Thoracic aorta (tissue), 2 donors: ENCODE results near the gene CAMK1G. TPM values are rescaled to one million over a fixed set of nuclear protein-coding genes. Genes with fewer than 3 reads are reported as not detected.

Experiments used
- ATAC-seq: fragments of 150-250 bp; one replicate; pipeline ENCODE4 v1.8.0; 2017; ENCODE audit warnings: low read depth; ENCODE audit not compliant: insufficient number of reproducible peaks, low FRiP score
- DNase-seq: peaks from one replicate; pipeline ENCODE4 v3.0.0-alpha.2; 2020; ENCODE audit warnings: low spot score
- H3K27ac ChIP-seq, 2 donors: fragments of 200-600 bp; sonication (generic); 1 replicate in 1 of 2; 2 replicates in 1 of 2; pipeline ENCODE4 v1.5.1; 2016; ENCODE audit warnings: mild to moderate bottlenecking in 2 of 2, moderate library complexity in 2 of 2
- H3K27me3 ChIP-seq: fragments of 200-600 bp; sonication (generic); replicated peaks from 2 replicates; pipeline ENCODE4 v1.6.0; 2016; ENCODE audit warnings: mild to moderate bottlenecking; ENCODE audit not compliant: insufficient read depth
- H3K36me3 ChIP-seq: fragments of 200-600 bp; sonication (generic); one replicate; pipeline ENCODE4 v1.5.1; 2016
- H3K4me1 ChIP-seq, 2 donors: fragments of 200-600 bp; sonication (generic); 1 replicate in 1 of 2; 2 replicates in 1 of 2; pipeline versions ENCODE4 v1.5.1 to v1.6.0; 2016; ENCODE audit warnings: low read depth in 2 of 2, mild to moderate bottlenecking in 1 of 2; ENCODE audit not compliant: control insufficient read depth in 1 of 2
- H3K4me3 ChIP-seq: fragments of 200-600 bp; sonication (generic); 2 replicates; pipeline ENCODE4 v1.5.1; 2016; ENCODE audit warnings: mild to moderate bottlenecking
- H3K9me3 ChIP-seq: fragments of 200-600 bp; sonication (generic); 2 replicates; pipeline ENCODE4 v1.5.1; 2016
- total RNA-seq, 2 donors: library from RNA; depleted of rRNA; stranded (reverse); fragments of >200 nt; gene quantifications; one replicate each; pipeline versions ENCODE4 v1.1.0 to v1.2.3, GENCODE V29; 2016
- TF ChIP-seq, protein P1 (sequence below): fragments of 200-600 bp; sonication (generic); IDR thresholded peaks from one replicate; pipeline ENCODE4 v1.5.1; 2019; ENCODE audit warnings: antibody characterized with exemption

CAMK1G gene
- total RNA-seq, 2 donors from 2014 or later: not detected

DNA sequence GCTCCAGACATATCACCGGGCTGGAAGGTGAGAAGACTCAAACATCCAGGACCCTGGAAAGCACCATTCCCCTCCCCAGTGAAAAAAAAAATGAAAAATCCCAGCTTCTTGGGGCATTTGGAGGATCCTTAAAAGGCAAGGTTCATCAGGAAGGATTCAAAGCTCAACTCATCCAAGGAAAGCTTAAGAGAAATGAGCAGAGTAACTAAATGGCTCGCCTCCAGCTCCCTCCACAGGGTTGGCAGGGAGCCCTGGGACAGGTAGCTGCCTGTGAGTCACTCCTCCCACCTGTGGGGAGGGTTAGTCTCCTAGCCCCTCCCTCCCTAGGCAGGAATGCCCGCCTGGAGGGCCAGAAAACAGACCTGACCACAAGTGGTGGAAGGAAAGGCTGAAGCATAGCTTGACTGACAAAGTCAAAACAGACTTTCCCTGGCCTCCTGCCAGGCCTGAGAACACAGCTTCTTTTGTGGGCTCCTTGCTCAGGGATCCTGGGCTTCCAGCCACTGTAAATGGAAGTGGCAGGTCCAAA, 69.4 kb downstream of the CAMK1G start:
- no peaks in the 10 kb centered on the region for H3K9me3 ChIP-seq
- DNase-seq (no peak), ATAC-seq (no peak)
- H3K36me3 ChIP-seq: no peaks in the 10 kb centered on the region
- no peaks in the 10 kb centered on the region for H3K27me3 ChIP-seq
- TF ChIP-seq, protein P1, sequence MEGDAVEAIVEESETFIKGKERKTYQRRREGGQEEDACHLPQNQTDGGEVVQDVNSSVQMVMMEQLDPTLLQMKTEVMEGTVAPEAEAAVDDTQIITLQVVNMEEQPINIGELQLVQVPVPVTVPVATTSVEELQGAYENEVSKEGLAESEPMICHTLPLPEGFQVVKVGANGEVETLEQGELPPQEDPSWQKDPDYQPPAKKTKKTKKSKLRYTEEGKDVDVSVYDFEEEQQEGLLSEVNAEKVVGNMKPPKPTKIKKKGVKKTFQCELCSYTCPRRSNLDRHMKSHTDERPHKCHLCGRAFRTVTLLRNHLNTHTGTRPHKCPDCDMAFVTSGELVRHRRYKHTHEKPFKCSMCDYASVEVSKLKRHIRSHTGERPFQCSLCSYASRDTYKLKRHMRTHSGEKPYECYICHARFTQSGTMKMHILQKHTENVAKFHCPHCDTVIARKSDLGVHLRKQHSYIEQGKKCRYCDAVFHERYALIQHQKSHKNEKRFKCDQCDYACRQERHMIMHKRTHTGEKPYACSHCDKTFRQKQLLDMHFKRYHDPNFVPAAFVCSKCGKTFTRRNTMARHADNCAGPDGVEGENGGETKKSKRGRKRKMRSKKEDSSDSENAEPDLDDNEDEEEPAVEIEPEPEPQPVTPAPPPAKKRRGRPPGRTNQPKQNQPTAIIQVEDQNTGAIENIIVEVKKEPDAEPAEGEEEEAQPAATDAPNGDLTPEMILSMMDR: no peak
- H3K4me1 ChIP-seq: peaks cover 25 to 46% of the 10 kb centered on the region in 2 donors
- no peak overlapping the region for H3K4me3 ChIP-seq
- no peak overlapping the region for H3K27ac ChIP-seq

DNA sequence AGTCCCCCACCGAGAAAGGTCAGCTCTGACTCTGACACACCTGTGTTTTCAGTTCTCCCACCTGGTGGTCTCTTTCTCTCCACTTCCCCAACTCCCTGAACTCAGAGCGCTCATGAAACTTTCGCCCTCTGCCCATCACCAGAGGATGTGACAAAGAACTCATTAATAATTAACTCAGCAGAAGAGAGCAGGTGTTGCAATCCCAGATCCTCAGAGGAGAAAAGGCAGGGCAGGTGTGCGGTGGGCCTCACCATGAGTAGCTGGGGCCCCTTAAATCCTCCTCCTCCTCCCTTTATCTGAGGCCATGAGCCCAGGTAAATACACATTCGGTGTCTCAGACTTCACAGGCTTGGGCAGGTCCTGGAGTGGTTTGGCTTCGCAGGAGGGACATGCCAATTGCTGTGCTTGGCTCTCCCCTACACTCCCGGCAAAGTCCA, 70.4 kb downstream of the CAMK1G start:
- no peak for DNase-seq
- TF ChIP-seq, protein P1: no peak
- no peak for ATAC-seq
- no peaks in the 10 kb centered on the region for H3K36me3 ChIP-seq
- no peaks in the 10 kb centered on the region for H3K27me3 ChIP-seq
- no peak overlapping the region for H3K27ac ChIP-seq
- no peaks in the 10 kb centered on the region for H3K9me3 ChIP-seq
- H3K4me3 ChIP-seq: no peak overlapping the region
- peaks cover 20 to 37% of the 10 kb centered on the region in 2 donors for H3K4me1 ChIP-seq

DNA sequence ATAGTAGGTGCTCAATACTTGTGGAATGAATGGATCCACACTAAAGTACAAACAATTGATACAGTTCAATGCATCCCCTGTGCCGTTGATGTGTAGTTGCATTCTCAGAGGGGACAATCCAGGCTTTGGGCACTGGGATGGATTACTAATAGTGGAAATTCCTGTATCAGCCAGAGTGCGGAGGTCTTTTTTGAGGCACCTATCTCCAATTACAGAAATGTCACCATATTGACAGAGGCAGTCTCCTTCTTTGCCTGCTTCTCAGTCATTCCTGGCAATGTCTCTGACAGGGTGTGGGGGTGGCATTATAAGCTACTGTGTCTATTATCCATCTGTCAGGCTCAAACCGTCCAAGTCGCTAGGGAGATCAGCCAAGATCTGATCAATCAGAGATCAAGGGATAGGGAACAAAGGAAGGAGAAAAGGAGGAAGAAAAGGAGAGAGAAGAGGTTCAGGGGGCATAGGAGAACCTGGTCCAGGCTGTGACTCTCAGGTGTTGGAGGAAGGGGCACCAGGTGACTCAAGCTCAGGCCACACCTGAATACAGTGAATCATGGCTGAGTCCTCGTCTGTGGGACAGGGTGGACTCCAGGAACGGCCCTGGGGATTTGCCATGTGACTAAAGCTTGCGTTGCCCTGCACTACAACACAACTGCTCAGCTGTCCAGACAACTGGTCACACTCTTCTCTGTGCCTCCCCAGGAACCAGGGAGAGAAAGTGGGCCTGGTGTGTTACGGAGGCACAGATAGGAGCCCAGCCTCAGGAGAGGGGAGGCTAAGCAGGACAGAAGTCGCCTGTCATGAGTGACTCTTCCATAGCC, 72.1 kb downstream of the CAMK1G start:
- ATAC-seq: no peak
- Histone ChIP-seq H3K36me3 (no peaks in the 10 kb centered on the region), H3K4me1 (peaks cover 11 to 26% of the 10 kb centered on the region in 2 donors), H3K27me3 (no peaks in the 10 kb centered on the region), H3K9me3 (no peaks in the 10 kb centered on the region), H3K4me3 (no peak overlapping the region), H3K27ac (no peak overlapping the region)
- TF ChIP-seq, protein P1: no peak
- no peak for DNase-seq

DNA sequence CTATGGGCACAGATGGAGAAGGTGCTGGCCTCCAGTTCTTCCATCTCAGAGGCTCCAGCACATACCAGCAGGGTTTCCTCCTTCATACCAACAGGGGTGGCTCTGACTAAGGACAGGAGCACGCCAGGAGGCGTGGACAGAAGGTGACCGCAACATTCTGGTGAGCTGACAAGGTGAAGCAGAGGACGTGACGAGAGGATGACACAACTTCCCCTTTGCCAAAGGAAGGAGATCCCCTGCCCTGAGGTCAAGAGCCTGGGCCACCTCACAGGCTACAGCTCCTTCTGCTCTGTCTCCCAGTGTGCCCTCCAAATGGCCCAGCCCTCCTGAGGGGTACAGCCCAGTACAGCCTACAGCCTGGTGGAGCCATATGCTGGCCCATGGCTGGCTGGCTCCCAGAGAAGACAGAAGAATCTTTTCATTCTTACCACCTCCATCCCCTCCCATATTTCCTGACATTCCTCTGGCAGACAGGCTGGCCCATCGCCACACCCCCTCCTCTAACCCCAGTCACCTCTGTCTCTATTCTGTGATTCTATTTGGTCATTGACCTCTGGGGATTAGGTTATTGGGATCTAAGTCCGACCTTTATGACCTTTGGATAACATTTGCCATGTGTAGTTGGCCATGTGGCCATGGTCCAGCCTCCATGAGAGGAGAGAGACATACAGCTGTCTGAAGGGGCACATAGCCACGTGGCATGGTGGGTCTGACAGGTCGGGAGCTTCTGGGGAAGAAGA, 73.8 kb downstream of the CAMK1G start:
- Histone ChIP-seq H3K36me3 (no peaks in the 10 kb centered on the region), H3K9me3 (no peaks in the 10 kb centered on the region), H3K4me3 (no peak overlapping the region), H3K27me3 (no peaks in the 10 kb centered on the region), H3K4me1 (peaks cover 4 to 14% of the 10 kb centered on the region in 2 donors), H3K27ac (no peak overlapping the region)
- ATAC-seq (no peak), DNase-seq (no peak)
- TF ChIP-seq, protein P1: no peak

DNA sequence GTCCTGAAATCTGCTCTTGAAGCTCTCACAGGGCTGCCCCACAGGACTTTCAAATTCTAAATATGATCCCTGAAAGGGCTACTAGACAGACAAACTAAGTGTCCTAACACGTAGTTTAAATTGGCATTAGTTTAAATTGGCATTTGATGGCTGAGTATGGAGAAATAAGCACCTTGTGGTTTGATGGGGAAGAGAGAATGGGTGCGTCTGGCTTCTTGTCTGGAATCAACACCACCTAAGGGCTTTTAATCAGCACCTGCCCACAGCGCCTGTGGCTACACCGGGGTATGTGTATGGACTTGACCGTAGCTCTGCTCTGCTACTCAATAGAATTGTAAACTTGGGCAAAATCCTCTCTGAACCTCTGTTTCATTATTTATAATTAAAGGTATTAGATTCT, 74.4 kb downstream of the CAMK1G start:
- Histone ChIP-seq H3K27ac (no peak overlapping the region), H3K4me1 (peaks cover 2 to 8% of the 10 kb centered on the region in 2 donors), H3K36me3 (no peaks in the 10 kb centered on the region), H3K9me3 (no peaks in the 10 kb centered on the region), H3K4me3 (no peak overlapping the region), H3K27me3 (no peaks in the 10 kb centered on the region)
- ATAC-seq (no peak), DNase-seq (no peak)
- TF ChIP-seq, protein P1: no peak
